ENCODE data around the gene CCDC184.

DNA sequence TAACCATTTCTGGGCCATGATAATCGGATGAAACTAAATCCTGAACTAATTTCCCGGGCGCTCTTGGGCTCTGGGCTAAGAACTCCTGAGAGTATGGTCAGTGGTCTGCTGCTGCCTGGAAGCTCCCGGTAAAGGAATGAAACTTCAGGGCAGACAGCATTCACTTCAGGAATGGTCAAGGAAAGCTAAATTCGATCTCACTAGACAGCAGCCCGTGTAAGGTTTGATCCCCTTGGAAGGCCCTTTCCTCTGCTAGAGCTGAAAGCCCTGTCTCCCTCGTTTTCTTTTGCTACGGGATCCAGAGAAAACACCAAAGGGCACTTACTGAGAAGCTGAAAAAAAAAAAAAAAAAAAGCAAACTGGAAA lies 26.8 kb upstream of the CCDC184 start:
- no peak for TF ChIP-seq EP300 (IDR thresholded peaks at IDR 0.05)
- no peak for TF ChIP-seq POLR2A (IDR thresholded peaks at IDR 0.05)
